Stimulated activated CD8-positive, alpha-beta memory T cell treated with anti-CD3 and anti-CD28 coated beads, Interleukin-4, amount 100 ng/mL, for 24 hours (primary cell): ENCODE results near the gene FAM181A.

Source experiments
- DNase-seq: peaks from one replicate; pipeline ENCODE4 v3.0.0-alpha.2; 2020; ENCODE audit warnings: low read depth

The FAM181A gene

GRCh38 chr14:93929048-93929535 is 1.9 kb downstream of the FAM181A start:
- no peak for DNase-seq

- DNase-seq: no peak
These were observed 2.5 kb downstream of the FAM181A start for GRCh38 chr14:93929657-93930056.

DNA sequence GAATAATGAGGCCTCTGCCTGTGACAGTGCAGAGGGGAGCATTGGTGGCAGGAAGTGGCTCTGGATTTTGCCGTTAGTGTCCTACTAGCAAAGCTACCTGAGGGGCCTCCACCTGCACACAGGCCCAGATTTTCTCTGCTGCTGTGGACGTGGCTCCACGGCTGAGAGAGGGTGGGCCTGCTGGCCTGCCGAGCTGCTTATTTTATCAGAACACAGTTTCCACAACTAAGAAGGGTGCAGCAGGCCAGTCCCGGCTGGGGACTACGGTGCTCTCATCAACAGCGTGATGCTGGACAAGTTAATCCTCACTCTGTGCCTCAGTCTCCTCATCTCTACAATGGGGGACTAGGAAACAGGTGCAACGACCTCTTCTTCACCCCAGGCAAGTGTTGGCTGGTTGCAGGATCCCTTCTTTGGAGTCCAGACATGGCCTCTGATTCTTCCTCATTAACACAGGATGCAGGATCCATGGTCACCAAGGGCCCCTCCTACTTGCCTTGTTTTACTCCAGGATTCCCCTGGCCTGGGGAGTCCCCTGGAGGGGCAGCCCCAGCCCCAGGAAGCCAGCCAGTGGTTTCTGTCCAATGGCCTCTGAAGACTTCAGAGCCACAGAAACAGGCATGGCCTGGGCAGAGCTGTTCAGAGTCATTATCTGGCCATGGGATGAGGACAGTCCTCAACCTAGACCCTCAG is 3.3 kb downstream of the FAM181A start:
- no peak for DNase-seq

GRCh38 chr14:93930989-93931307 is 3.8 kb downstream of the FAM181A start:
- no peak for DNase-seq

DNA sequence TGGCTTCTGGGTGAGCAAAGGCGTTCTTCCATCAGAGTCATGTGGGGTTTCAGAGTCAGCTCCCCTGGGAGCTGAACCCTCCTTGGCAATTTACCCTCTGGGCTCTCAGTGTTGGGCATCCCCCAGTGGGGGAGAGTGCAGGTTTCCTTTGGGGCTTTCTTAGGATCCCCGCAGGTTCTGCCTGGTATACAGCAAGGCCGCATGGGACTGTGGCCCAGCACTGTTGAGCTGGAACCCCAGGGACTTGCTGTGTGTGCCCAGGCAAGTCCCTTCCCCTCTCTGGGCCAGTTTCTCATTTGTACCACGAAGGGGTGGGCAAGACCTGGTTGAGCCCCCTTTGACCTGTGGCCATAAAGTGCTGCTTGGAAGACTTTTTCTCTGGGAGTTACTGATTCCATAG is 5.5 kb downstream of the FAM181A start:
- DNase-seq: no peak

DNA sequence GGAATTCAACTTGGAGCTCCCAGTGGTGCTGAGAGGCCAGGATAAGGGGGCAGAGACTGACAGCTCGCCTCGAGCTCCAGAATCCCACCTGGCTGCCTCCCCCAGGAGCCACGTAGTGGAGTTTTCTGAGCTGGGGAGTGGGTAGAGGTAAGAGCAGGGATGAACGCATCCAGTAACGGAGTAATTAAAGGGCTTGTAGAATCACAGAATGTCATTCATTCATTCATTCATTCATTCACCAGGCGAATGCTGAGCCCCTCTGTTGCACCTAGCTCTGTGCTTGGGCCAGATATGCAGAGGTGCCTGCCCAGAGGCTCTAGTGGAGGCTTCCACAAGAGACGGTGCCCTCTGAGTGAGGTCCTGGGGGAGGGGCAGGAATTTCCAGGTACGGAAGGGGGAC is 8.1 kb downstream of the FAM181A start:
- no peak for DNase-seq

- DNase-seq: no peak
These were observed 9.1 kb downstream of the FAM181A start for GRCh38 chr14:93936245-93936644.

DNA sequence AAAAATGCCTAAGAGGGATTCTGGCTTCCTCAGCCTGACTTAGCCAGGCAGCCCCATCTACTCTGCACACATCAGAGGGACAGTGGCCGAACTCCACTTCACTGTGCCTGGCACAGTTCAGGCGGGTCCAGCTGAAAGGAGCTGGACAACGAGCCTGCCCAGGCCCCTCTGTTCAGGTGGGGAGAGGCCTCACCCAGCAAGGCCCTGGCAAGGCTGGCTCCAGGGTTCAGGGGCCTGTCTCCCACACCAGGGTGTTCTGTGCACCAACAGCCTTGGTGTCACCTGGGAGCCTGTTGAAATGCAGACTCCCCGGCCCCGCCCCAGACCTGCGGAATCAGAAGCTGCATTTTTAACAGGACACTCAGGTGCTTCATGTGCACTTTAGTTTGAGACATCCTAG is 9.8 kb downstream of the FAM181A start:
- DNase-seq: no peak

- DNase-seq: no peak
These were observed 10.4 kb downstream of the FAM181A start for GRCh38 chr14:93937519-93937918.

GRCh38 chr14:93938751-93939303 is 11.7 kb downstream of the FAM181A start:
- DNase-seq: no peak

DNA sequence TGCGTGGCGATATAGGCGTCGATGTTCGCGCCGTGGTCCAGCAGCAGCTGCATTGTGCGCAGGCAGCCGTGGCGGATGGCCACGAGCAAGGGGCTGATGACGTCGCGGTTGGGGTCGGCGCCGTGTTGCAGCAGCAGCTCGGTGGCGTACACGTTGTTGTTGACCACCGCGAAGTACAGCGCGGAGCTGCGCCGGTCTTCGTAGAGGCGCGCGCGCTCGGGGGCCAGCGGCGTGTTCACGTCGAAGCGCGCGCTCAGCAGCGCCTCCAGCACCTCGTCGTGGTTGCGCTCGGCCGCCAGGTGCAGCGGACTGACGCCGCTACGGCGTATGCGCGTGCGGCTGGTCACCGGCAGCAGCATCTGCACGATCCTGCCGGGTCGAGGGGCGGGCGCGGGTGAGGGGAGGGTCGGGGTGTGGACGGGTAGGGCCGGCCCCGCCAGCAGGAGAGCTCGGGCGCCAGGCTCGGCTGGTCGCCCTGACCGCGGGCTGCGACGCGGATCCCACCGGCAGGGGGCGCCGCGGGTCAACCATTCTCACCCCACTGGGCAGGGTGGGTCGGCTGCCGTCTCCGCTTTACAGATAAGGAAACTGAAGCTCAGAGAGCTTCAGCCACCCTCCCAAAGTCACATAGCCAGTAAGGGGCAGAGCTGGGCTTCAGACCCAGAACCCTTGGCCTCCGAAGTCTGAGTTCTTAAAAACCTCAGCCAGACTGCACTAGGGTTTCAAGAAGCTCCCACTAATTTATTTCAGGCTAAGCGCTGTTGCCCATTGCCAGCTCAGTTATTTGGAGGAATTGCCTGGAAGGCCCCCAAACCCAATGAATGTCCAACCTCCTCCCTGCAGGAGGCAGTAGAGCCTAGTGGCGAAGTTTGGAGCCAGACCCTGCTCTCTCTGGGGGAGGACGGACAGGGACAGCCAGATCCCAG is 12.4 kb downstream of the FAM181A start:
- DNase-seq: peak; percentile 92

DNA sequence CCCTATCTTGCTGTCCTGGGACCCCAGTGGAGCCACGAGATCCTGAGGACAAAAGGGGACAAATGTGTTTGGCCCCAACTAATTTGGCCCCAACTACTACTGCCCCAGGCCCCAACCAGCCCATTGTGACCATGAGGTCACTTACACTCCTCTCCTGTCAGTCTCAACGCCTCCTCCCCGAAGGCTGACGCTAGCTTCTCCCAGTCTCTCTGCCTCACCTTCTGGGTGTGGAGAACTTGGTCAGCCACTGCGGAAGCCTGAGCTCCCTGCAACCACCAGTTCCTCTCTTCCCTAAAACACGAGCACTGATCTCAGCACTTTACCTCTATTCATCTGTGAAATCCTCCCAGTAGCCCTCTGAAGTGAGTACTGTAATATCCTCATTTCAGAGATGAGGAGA is 13.3 kb downstream of the FAM181A start:
- no peak for DNase-seq

- no peak for DNase-seq
These were observed 14.3 kb downstream of the FAM181A start for GRCh38 chr14:93941293-93941910.

- no peak for DNase-seq
These were observed 15.9 kb downstream of the FAM181A start for GRCh38 chr14:93943052-93943451.

DNA sequence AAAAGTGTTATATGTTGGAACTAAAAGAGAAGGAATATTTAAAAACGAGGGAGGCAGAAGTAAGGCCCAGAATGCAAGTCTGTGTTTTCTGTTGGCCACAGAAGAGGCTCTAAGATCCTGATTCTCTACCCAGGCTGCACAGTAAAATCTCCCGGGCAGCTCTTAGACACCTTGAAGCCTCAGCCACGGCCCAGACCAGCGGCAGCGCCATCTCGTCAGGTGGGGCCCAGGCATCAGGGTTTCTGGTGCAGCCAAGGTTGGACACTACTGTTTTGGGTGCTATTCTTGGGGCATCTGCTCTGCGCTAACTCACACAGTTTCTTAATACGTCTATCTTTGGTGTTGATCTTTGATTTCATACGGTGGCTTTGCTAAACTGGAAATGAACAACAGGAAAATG is 16.8 kb downstream of the FAM181A start:
- no peak for DNase-seq

DNA sequence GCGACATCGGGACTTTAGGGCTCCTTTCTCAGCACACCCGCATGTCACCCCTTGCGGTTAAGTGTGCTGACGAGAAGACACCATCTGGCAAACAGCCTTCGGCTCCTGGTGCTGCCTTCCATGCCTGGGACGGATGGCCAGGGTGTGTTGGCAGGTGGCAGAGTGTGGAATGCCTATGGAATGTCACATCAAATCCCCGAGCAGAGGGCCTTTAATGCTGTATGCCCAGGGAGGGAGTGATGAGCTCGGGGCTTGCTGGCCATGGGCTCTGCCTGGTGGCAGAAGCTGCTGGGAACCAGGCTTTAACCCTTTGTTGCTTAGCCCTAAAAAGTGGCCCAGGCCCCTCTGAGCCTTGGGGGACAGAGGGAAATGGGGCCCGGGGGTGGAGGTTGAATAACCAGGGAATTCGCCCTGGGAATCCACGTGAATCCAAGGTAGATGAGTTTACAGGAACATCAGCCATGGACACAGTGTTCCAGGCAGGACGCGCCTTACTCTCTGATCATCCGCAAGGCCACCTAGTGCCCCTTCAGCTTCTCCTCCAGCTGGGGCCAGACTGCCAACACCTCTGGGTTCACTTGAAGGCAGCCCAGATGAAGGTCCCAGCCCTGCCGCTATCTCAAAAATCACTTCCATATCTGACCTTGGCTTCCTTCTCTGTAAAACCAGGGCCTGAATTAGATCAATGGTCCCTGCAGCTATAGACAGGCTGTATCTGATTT is 17.4 kb downstream of the FAM181A start:
- no peak for DNase-seq

DNA sequence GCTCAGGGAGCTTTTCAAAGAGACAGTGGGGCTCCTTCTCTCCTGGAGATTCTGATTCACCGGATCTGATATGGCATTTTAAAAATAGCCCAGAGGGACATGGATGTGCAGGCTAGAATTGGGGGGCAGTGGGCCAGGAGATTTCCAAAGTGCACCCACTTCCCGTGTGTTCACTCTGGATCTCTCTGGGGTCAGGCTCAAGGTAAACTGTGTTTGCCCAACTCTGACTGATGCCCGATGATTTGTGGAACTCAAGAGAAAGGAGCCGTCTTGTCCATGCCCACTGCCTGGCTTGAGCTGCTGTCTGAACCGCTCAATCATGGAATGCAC is 17.9 kb downstream of the FAM181A start:
- DNase-seq: no peak

DNA sequence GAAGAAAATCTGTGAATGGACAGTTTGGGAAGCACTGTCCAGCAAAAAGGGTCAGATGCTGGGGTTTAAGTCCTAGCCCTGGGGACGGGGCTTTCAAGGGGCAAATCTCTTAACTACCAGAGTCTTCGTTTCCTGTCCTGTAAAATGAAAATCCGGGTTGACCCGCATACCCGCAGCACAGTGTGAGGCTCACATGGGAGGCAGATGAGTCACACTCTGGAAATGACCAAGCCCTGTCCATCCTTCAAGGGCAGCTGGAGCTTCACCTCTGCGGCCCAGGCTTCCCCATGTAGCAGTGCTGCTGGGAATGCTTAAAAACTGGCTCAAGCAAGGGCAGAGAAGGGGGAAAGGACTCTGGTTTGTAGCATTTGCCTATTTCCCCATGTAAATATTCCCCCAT is 19.0 kb downstream of the FAM181A start:
- no peak for DNase-seq

DNA sequence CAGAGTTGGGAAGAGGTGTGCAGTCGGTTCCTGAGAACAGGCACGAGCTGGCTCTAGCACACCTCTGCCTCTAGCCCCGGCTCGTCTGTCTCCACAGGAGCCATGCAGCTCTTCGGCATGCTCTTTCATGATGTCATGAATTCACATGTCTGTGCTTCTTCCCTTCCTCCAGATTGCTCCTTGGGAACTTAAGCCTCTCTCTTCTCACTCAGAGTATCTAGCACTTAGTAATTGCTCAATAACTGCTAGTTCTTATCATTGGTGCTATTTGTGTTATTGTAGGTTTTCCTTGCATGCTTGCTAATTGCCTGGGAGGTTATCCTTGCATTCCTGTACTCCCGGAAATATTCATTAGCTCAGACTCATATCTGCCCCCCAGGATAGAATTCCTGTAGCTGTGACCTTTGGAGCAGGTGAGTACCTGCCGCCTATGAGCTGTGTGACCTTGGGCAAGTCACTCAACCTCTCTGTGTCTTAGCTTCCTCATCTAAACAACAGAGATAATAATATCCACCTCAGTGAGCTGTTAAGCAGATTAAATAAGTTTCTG is 19.5 kb downstream of the FAM181A start:
- DNase-seq: no peak

- no peak for DNase-seq
These were observed 20.1 kb downstream of the FAM181A start for GRCh38 chr14:93947282-93947681.

DNA sequence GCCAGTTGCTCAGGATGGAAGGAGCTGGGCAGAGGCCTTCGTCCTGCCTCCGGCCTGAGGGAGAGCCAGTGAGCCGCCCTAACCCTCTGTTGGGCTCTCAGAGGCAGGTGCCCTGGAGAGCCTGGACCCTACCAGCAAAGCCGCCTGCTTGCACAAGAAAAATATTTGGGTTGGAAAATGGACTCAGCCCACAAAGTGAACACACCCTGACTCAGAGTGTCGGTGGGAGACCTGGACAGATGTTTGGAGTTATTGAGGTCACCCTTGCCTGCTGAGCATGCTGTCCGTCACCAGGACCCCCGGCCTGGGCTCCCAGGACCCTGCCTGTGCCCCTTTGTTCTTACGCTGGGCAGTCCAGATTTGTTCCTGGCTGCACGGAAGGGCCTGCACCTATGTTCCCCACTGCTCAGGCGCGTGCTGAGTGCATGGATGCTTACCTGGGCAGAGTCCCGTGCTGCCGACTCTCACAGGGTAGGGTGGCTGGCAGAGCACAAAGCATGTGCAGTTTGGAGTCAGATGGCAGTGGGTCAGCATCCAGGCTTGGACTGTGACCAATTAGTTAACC is 22.4 kb downstream of the FAM181A start:
- no peak for DNase-seq
